ENCODE measurements around the gene TMEM217. TPM values are rescaled to one million over a fixed set of nuclear protein-coding genes. Genes with fewer than 3 reads are reported as not detected.
"Not testable (repeated sequence)": the region's sequence is repeated elsewhere in the genome, so short reads cannot be mapped to it uniquely, and the experiment has no call there.

TMEM217 gene
- total RNA-seq = 1.4 and 2.5 TPM in 2 replicates
- long read RNA-seq, partial matches to known transcripts = 0 of 1 reads
- long read RNA-seq, other reads (novel, unspliced or antisense) = 0 of 1 reads

- Mint-ChIP-seq H3K4me1 (ENCODE audit: low read depth) (peaks cover 20% of the 10 kb centered on the region), H3K9me3 (ENCODE audit: low read depth) (no peaks in the 10 kb centered on the region), H3K4me3 (ENCODE audit: low read depth) (peak within 1 kb of the TSS; percentile 98), H3K27ac (peak within 1 kb of the TSS; percentile 99), H3K36me3 (ENCODE audit: insufficient read depth) (no peaks in the 10 kb centered on the region), H3K27me3 (no peaks in the 10 kb centered on the region)
- peak; percentile 93 for DNase-seq (ENCODE audit: low spot score, unreplicated experiment)
- TF ChIP-seq CTCF (IDR thresholded peaks at IDR 0.05; ENCODE audit: unreplicated experiment) = no peak
Measured at GRCh38 chr6:37257634-37258404, at the start of gene TMEM217, which contains the start of gene TBC1D22B. TSS of gene TMEM217 (minus strand) at chr6:37258144. CDS start at chr6:37219030, 39,114 bp downstream. TSS of gene TBC1D22B (plus strand) at chr6:37257772. CDS start at chr6:37257918, 146 bp downstream.

- not testable (repeated sequence) for H3K27me3 Mint-ChIP-seq; DNase-seq (ENCODE audit: low spot score, unreplicated experiment); H3K4me3 Mint-ChIP-seq (ENCODE audit: low read depth); H3K9me3 Mint-ChIP-seq (ENCODE audit: low read depth); H3K4me1 Mint-ChIP-seq (ENCODE audit: low read depth); H3K27ac Mint-ChIP-seq
- peaks cover 11% of the 10 kb centered on the region for H3K36me3 Mint-ChIP-seq (ENCODE audit: insufficient read depth)
Measured at GRCh38 chr6:37307484-37307883, 49.5 kb upstream of the TMEM217 start.

DNA sequence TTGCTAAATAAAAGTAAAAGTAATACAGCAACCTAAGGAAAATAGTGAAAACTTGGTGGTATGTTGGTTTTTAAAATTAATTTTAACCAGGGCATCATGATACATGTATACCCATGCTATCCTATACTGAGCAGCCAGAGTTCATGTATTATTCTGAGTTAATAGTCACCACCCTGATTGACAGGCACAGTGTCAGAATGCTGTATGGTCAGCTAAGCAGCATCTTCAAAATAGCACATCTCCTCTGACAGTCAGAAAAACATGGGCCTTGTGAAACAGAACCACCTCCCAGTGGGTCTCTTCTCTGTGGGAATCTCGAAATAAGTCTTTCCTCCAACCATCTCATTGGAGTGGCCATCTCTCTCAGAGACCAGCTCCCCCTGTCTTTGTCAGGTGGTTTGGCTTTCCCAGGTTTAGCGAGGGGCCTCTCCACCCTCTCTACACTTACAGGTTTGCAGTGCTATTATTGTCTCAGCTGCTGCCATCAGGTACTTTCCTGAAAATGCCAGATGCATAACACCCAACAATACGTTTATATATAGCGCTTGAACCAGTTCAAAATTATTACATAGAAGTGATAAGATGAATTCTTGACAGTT is 48.8 kb upstream of the TMEM217 start:
- H3K9me3 Mint-ChIP-seq (ENCODE audit: low read depth) = no peaks in the 10 kb centered on the region
- H3K36me3 Mint-ChIP-seq (ENCODE audit: insufficient read depth) = peaks cover 11% of the 10 kb centered on the region
- DNase-seq (ENCODE audit: low spot score, unreplicated experiment) = no peak
- no peak overlapping the region for H3K27ac Mint-ChIP-seq
- H3K27me3 Mint-ChIP-seq = no peaks in the 10 kb centered on the region
- no peak for TF ChIP-seq CTCF (IDR thresholded peaks at IDR 0.05; ENCODE audit: unreplicated experiment)
- peaks cover 8% of the 10 kb centered on the region for H3K4me1 Mint-ChIP-seq (ENCODE audit: low read depth)
- H3K4me3 Mint-ChIP-seq (ENCODE audit: low read depth) = no peak overlapping the region

- no peak overlapping the region for H3K27ac Mint-ChIP-seq
- peaks cover 5% of the 10 kb centered on the region for H3K4me1 Mint-ChIP-seq (ENCODE audit: low read depth)
- no peak for TF ChIP-seq CTCF (IDR thresholded peaks at IDR 0.05; ENCODE audit: unreplicated experiment)
- H3K36me3 Mint-ChIP-seq (ENCODE audit: insufficient read depth) = peaks cover 11% of the 10 kb centered on the region
- no peaks in the 10 kb centered on the region for H3K27me3 Mint-ChIP-seq
- H3K4me3 Mint-ChIP-seq (ENCODE audit: low read depth) = no peak overlapping the region
- H3K9me3 Mint-ChIP-seq (ENCODE audit: low read depth) = no peaks in the 10 kb centered on the region
- DNase-seq (ENCODE audit: low spot score, unreplicated experiment) = no peak
Measured at GRCh38 chr6:37305841-37306425, 48.0 kb upstream of the TMEM217 start.

DNA sequence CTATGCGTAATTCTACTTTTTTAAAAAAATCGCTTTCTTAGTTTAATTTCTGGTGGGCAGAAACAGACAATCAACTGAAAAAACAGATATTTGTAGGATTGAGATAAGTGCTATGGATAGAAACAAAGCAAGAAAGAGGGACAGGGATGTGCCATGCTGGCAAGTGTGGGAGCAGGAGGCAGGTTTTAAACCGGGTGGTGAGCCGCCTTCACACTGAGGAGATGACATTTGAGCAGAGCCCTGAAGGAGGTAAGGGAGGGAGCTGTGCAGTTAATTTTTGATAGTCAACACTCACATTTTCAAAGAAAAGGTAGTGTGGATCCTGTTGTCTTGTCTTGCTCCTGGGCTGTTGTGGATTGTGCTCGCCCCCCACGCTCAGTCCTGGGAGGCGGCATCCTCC is 46.8 kb upstream of the TMEM217 start:
- Mint-ChIP-seq H3K27me3 (no peaks in the 10 kb centered on the region), H3K36me3 (ENCODE audit: insufficient read depth) (peaks cover 11% of the 10 kb centered on the region), H3K4me3 (ENCODE audit: low read depth) (no peak overlapping the region), H3K9me3 (ENCODE audit: low read depth) (no peaks in the 10 kb centered on the region), H3K27ac (no peak overlapping the region), H3K4me1 (ENCODE audit: low read depth) (peaks cover 5% of the 10 kb centered on the region)
- no peak for TF ChIP-seq CTCF (IDR thresholded peaks at IDR 0.05; ENCODE audit: unreplicated experiment)
- DNase-seq (ENCODE audit: low spot score, unreplicated experiment) = no peak
